Stomach (tissue), 4 donors: ENCODE data around the gene ZNF438.

Experiments used
- CTCF ChIP-seq, 7 experiments: fragments of 450-650 bp in 4 of 7; fragments of 200-600 bp in 3 of 7; sonication (generic) in 3 of 7; IDR thresholded peaks; one replicate each; pipeline ENCODE4 v1.5.1; 2016 to 2019; ENCODE audit warnings: antibody characterized with exemption in 7 of 7, control low read depth in 2 of 7, mild to moderate bottlenecking in 1 of 7
- EP300 ChIP-seq: sonication (generic); formaldehyde crosslinking; IDR thresholded peaks from one replicate; pipeline ENCODE4 v1.6.1; 2017; ENCODE audit warnings: antibody characterized with exemption
- POLR2A ChIP-seq, 4 donors: fragments of 450-650 bp; IDR thresholded peaks; one replicate each; pipeline ENCODE4 v1.6.1; 2016; ENCODE audit warnings: antibody characterized with exemption in 4 of 4, control low read depth in 2 of 4, mild to moderate bottlenecking in 1 of 4, moderate library complexity in 1 of 4
- POLR2AphosphoS5 ChIP-seq, 3 donors: sonication (generic); formaldehyde crosslinking; IDR thresholded peaks; one replicate each; pipeline ENCODE4 v1.6.1; 2016; ENCODE audit warnings: antibody characterized with exemption in 3 of 3

DNA sequence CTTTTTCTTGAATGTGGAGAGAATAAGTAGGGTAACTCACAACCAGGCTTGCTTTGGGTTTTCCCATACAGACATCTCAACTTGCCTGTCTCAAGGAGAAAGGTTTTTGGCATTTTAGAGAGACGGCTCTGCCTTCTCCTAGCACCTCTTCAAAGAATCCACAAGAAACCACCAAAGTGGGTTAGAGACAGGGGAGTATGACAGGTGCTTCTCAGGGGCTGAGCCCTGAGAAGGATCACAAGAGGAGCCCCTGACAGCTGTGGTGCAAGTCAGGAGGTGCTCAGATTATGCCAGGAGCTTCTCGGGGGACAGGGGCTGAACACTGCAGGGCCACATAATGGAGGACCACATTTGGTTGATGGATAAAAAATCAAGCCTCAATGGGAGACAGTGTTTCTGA is 231.3 kb downstream of the ZNF438 start:
- TF ChIP-seq CTCF (IDR thresholded peaks at IDR 0.05): no peak
- TF ChIP-seq POLR2A (IDR thresholded peaks at IDR 0.05): no peak
- no peak for TF ChIP-seq POLR2AphosphoS5 (IDR thresholded peaks at IDR 0.05)
- TF ChIP-seq EP300: no peak
